SHP77 treated with DMSO at 0.1 percent for 48 hours (cell line): Measurements from ENCODE around the gene BMPER.

Source experiments
- DNase-seq: peaks from one replicate; lab custom pipeline; 2025; lab: John Stamatoyannopoulos, UW

The BMPER gene

DNA sequence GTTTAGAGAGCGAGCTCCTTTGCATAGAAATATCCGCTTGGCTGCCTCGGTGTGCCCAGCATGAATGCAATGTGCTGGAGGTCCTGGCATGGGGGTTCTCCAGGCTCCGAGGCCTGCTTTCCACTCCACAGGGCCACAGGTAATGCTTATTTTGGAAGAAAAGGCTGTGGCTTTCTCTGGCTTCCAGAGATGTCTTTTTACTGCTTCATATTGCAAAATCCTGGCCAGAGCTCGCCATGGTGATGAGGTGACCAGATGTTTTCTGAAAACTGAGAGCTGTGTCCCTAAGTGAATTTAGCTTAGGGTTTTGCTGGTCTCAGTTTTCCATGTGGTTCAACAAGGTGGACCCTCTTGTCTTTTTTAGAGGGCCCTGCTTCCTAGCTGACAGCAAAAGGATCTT, 65.2 kb downstream of the BMPER start:
- no peak for DNase-seq

- no peak for DNase-seq
These were observed 65.8 kb downstream of the BMPER start for GRCh38 chr7:33971106-33971505.

- DNase-seq = no peak
These were observed 68.1 kb downstream of the BMPER start for GRCh38 chr7:33973231-33974015.

DNA sequence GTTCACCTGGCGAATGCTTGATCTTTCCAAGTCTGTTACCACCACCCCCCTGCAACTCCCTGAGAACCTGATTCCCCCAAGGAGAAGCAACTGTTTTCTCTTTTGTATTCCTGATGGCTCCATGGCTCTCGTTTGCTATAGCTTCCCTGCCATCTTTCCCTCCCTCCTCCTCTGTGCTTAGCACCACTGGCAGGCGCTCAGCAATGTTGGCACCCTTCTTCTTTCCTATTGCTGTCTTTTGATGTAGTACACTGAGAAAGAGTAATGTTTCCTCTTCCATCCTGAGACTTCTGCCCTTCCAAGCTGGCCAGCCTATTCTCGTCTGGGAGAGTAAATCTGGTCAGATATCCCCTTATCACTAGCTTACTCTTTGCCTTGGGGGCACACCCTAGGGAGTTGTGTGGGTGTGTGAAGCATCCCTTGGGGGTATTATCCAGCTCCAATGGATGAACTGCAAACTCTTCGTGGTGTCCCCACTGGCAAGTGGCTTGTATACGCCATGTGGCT, 74.0 kb downstream of the BMPER start:
- no peak for DNase-seq

GRCh38 chr7:33979807-33980355, 74.5 kb downstream of the BMPER start:
- no peak for DNase-seq

DNA sequence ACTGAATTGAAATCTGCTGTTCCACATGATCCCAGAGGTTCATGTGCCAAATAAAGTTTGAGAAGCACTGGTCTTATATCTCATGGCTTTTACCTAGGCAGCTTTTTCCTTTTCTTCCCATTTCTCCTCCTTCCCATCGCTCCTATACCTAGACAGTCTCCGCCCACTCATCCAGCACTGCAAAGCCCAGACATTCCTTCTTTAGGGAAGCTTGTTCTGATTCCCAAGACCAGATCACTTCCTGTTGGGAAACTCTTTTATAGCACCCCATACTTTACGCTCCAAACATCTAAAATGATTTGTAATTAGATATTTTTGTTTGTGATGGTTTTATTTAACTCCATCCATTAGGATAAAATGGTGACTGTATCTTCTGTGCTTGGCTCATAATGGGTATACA, 75.9 kb downstream of the BMPER start:
- no peak for DNase-seq

DNA sequence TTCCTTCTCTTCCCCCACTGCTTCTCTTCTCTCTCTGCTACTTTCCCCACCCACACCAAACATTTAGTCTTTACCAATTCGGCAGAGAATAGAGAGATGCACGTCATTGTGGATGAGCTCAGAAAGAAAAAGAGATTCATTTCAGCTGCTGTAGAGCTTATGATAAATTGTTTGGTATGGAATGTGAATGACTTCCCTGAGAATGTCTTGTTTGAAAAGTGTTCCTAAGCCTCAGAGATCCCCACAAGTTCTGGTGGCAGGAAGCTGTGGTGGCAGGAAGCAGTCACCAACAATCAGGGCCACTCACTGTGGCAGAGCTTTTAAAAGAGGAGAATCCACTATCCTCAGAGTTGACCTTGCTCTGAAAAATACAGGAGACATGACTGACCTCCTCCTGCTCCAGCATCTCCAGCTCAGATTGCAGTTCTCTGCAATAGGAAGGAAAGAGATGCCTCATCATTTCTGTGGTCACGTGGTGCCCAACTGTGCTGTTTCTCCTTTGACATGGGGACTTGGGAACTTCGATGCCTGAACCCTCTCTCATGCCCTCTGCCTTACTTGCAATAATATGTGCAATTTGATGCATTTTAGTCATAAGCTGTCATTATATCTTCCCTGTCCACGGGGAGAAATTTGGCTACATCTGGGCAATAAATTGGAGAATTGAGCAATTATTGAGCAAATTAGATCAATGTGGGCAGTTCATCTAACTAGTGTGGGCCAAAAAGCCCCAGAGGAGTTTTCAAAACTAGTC, 76.5 kb downstream of the BMPER start:
- no peak for DNase-seq

- DNase-seq = no peak
These were observed 77.1 kb downstream of the BMPER start for GRCh38 chr7:33982425-33982786.

DNA sequence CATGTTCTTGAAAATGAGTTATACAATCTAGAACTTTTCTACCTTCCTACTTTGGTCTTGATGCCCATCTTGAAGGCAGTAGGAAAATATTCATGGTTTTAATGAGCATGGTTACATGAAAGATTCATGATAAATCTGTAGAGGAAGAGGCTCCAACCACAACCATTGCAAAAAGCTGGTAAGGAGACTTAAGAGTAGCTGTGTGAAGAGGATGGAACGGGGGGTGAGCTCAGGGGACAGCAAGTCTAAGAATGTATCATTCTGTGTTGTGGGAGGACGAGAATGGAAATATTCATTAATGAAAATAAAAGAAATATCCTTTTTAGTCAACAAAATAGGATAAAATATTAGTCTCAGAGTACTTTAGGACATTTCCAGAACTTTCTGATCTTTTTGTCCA, 81.1 kb downstream of the BMPER start:
- no peak for DNase-seq

DNA sequence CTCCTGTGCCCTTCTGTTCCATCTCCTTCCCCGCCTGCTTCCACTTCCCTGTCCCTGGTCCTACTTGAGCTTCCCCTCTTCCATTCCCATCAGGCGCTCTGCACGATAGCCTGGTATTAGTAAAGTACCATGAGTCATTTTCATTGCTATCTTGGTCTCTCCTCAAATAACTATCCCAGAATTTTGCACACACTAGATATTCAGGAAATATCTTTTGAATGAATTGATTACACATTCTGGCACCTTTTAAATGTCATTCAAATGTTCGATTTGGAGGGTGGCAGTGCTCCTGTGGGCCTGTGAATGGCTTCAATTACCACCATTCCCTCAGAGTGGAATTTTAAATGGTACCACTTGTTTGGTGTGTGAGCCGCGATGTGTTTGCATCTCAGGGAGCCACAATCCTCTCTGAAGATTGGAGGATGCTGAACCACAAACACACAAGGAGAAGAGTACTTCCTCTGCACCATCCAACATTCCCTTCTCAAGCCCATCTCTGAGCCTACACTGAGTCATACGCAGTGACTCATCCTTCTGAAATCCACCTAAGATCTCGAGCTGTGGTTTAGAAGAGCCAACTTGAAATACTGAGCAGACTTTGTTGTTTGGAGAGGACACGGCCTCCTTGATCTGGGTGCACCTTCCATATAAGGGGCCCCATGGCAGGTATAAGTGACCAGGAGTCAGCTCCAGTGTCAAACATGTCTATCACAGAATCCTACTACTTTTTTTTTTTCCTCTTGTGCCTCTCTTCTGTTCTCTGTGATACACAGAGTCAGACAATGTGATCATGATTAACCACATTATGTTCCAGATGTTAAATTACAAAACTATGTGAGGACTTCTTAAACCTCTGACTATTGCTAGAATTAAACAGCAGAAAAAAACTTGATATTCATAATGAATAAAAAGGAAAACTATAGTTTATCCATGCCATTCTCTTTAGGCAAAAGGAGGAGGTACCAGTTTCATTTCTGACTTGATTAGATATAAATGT, 81.9 kb downstream of the BMPER start:
- DNase-seq = no peak

GRCh38 chr7:33996899-33997298, 91.6 kb downstream of the BMPER start:
- DNase-seq = no peak

DNA sequence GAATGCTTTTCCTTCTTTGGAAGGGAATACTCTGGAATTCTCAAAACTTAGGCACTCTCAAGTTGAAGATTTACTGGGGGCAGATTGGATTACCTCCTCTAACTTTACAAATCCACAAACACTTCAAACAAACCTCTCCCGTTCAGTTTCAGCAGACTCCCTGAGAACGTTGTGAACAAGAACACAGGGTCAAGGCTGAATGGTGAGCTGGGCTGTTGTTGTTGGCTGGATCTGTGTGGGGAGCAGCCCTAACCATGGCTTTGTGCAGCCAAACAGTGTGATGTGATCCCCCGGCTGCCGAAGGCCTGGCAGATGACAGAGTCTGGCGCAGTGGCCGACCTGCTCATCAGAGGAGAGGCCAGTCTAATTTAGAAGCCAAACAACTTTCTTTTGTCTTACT, 93.1 kb downstream of the BMPER start:
- DNase-seq = no peak

DNA sequence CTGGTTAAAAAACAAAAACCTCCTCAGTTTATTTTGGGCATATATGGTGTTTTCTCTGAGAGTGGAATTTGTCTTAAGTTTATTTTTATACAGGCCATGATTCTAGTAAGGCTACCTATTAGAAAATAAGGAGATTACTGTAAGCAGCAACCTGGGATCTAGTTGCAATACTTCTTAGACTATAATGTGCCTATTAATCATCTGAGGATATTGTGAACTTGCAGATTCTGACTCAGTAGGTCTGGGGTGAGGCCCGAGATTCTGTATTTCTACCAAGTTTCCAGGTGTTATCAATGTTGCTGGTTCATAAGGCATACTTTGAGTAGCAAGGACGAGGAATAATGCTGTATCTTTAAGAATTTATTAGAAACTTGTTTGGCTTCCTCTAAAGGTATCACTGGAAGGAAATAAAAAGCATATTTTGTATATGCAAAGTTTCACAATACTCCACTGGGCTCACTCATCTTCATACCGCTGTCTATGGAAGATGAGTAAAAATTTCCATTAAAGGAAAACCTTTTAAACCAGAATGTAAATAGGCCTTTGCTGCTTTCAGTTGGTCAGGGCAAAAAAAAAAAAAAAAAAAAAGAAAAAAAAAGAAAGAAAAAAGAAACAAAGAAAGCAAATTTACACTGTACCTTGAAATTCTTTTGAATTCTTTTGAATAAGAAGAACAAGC, 105.8 kb downstream of the BMPER start:
- DNase-seq = no peak

- DNase-seq = no peak
These were observed 106.4 kb downstream of the BMPER start for GRCh38 chr7:34011696-34012095.

DNA sequence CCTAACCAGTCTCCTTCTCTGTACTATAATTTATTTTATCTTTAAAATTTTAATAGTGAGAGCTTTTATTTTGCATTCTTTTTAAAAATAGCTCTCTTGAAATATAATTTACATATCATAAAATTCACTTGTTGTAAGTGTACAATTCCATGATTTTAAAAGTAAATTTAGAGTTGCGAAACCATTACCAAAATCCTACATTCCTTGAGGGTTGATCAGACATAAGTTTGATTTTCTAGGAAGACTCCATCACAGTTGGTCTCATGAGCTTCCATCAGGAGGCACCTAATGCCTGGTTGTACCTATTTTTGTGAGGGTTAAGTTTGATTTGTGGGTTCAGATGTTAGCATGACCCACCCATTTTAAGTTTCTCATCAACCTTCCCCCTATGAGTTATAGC, 108.1 kb downstream of the BMPER start:
- DNase-seq = no peak

GRCh38 chr7:34015651-34016050, 110.3 kb downstream of the BMPER start:
- DNase-seq = no peak

DNA sequence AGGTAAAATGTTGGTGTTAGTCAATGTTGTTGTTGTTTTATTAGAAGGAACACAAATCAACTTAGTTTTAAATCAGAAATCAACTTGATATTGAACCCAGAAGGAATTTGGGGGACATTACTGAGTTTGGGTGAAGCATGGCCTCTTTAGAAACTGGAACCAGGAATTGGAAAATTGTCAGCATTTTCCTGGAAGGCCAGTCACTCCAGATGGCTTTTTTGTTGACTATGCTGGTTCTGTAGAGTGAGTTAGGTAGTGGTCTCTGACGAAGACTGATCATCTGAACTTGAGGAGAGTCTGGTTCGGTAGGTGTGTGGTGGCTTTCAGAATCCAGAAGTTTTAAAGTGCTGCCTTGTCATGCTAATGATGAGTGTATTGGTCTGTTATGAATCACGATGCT, 111.5 kb downstream of the BMPER start:
- no peak for DNase-seq

GRCh38 chr7:34019301-34019790, 114.0 kb downstream of the BMPER start:
- no peak for DNase-seq

DNA sequence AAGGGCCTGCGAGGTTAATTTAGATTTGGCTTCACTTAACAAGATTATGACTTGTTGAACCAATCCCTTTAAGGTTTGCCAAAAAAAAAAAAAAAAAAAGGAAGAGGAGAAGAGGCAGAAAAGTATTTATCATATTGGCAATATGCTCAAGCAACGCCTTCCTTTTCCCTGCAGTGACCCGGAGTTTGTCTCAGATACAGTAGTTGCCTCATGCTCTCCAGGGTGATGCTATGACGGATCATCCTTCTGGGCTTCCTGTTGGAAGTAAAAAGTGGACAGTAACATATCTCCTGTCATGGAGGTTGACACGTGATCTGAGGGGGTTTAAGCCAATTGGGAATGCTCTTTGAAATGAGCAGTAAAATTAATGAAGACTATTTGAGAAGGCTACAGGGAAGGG, 117.3 kb downstream of the BMPER start:
- no peak for DNase-seq

DNA sequence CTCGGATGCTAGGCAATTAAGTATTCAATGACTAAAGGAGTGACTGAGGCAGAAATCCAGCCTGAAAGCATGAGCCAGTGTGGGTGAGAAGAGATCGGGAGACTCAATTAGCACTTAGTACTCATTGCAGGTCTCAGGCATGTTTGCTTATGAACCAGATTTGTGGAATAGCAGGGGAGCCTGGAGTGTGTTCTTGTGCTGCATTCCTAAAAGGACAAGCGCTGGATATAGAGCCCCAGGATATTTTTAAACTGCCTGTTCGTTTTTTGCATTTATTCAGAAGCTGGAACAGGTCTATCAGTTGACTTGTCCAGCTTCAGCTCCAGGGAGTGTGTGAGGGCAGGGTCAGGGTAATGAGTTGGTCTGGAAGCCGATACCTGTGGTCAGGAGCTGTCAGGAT, 120.3 kb downstream of the BMPER start:
- no peak for DNase-seq
